ENCODE data around the gene SKAP2.

- TF ChIP-seq ZFP36 (IDR thresholded peaks at IDR 0.05; ENCODE audit: borderline replicate concordance, low read depth, low read length, partially characterized antibody) (no peak), ZNF713 (CRISPR knock-in tag; IDR thresholded peaks at IDR 0.05) (no peak), NR2C2 (CRISPR knock-in tag; IDR thresholded peaks at IDR 0.05; ENCODE audit: borderline replicate concordance) (no peak), NPAS2 (CRISPR knock-in tag; IDR thresholded peaks at IDR 0.05; ENCODE audit: borderline replicate concordance) (no peak), MAX (IDR thresholded peaks at IDR 0.05) (no peak), DRAP1 (CRISPR knock-in tag; IDR thresholded peaks at IDR 0.05) (no peak), HNRNPK (IDR thresholded peaks at IDR 0.05; ENCODE audit: low read depth, low read length, poor library complexity, severe bottlenecking) (no peak), AKAP8 (CRISPR knock-in tag; IDR thresholded peaks at IDR 0.05) (no peak), ZNF501 (CRISPR knock-in tag; IDR thresholded peaks at IDR 0.05) (no peak), BHLHE40 (IDR thresholded peaks at IDR 0.05; ENCODE audit: low read length) (no peak), ZNF780A (CRISPR knock-in tag; IDR thresholded peaks at IDR 0.05) (no peak), EZH2 (conservative IDR thresholded peaks at IDR 0.05; ENCODE audit: low read depth, low read length) (no peak)
- TF ChIP-seq, protein P1, sequence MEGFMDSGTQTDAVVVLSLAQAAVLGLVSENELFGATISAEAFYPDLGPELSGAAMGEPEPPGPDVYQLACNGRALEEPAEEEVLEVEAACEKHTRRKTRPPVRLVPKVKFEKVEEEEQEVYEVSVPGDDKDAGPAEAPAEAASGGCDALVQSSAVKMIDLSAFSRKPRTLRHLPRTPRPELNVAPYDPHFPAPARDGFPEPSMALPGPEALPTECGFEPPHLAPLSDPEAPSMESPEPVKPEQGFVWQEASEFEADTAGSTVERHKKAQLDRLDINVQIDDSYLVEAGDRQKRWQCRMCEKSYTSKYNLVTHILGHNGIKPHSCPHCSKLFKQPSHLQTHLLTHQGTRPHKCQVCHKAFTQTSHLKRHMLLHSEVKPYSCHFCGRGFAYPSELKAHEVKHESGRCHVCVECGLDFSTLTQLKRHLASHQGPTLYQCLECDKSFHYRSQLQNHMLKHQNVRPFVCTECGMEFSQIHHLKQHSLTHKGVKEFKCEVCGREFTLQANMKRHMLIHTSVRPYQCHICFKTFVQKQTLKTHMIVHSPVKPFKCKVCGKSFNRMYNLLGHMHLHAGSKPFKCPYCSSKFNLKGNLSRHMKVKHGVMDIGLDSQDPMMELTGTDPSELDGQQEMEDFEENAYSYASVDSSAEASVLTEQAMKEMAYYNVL (CRISPR knock-in tag; IDR thresholded peaks at IDR 0.05; ENCODE audit: borderline replicate concordance), result no peak
These were observed 233.3 kb downstream of the SKAP2 start for GRCh38 chr7:26630941-26631580.
